Measurements from ENCODE around the gene TOP2A. TPM values are rescaled to one million over a fixed set of nuclear protein-coding genes. Genes with fewer than 3 reads are reported as not detected.
A peak's percentile ranks its signal among the peaks of the same experiment; 100 is the strongest.
"Not testable (repeated sequence)": the region's sequence is repeated elsewhere in the genome, so short reads cannot be mapped to it uniquely, and the experiment has no call there.

TOP2A gene
- total RNA-seq, 2 experiments from 2014 or later: 245 to 322 TPM

DNA sequence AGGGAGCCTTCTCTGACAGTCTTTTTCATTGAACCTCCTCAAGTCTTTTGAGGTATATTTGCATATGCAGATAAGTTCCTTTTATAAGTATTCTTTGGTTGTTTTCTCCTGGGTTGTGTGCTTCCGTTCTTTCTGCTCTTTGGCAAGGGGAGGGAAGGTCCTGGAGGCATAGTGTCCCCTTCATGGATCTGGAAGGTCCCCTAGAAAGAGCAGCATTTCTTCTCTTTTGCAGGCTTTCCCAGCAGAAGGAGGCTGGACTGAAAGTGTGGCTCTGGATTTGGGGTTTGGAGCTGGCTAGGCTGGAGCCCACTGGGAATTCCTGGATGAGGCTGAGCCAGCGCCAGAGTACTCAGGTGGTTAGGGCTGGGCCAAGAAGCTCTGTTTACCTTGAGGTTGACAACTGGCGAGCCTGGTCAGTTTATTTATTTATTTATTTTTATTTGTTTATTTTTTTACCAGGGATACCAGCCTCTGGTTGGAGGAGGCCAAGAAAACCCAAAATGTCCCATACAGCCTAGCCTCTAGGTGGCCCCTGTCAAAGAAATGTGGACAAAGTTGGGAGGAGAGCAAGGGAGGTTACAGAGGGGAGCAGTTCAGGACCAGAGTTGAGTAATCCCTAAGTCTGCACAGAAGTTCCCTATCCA lies 5.4 kb upstream of the TOP2A start:
- no peak for ATAC-seq
- peaks cover 43% of the 10 kb centered on the region for H3K4me1 Mint-ChIP-seq
- intact Hi-C loops (cut with DNase I, micrococcal nuclease): loop anchor here in 1 of 2 experiments (10.0 kb wide), 1 partner anchor 52 kb away; no protein-coding TSS in a partner anchor
- H3K9me3 Mint-ChIP-seq (ENCODE audit: low read depth): no peaks in the 10 kb centered on the region
- no peak overlapping the region for H3K27ac Mint-ChIP-seq
- no peak overlapping the region for H3K4me3 Mint-ChIP-seq
- ChIA-PET CTCF (interaction anchor here (0.6 to 3.4 kb wide), 6 partner anchors 10 to 136 kb away, joined by 3 to 18 read pairs (median 4); no protein-coding TSS in a partner anchor), POLR2A (no interaction called here)
- no peak for DNase-seq
- no peaks in the 10 kb centered on the region for H3K27me3 Mint-ChIP-seq
- no peaks in the 10 kb centered on the region for H3K36me3 Mint-ChIP-seq (ENCODE audit: low read depth)

DNA sequence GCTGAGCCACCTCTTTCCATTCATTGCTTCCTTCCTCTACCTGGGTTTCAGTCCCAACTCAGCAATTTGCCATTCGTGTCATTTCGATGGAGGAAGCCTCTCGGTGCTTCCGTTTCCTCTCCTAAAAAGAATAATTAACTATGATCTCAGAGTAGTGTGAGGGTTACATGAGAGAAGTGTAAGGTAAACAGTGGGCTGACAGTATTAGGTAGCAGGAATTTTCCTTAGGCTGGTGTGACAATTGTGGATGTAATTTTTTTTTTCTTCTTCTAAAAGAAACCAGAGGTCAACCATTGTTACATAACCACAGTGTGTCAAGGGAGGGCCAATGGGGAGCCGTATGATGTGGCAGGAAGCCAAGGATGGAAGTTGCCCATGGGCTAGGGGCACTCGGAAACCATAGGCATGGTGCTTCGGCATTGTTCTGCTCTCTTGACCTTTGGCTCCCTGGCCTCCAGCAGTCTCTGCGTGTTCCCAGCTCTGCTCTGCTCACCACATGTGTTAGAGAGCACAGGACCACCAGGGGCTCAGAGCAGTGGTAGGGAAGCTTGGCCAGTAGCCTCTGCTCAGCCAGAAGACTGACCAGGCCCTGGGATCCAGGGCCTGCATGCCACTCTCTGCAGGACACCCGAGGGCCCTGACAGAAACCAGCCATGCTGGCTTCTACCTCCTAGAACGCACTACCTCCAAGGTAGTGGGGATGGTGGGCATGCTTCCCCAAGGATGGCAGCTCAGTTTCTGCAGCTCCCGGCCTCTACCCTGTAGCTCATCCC lies 2.0 kb upstream of the TOP2A start:
- Mint-ChIP-seq H3K36me3 (ENCODE audit: low read depth) (peaks cover 17% of the 10 kb centered on the region), H3K9me3 (ENCODE audit: low read depth) (no peaks in the 10 kb centered on the region), H3K27ac (peak overlapping the region; percentile 66), H3K27me3 (no peaks in the 10 kb centered on the region), H3K4me3 (peak overlapping the region; percentile 29), H3K4me1 (peaks cover 24% of the 10 kb centered on the region)
- ChIA-PET CTCF (interaction anchor here (0.5 to 10.0 kb wide), 7 partner anchors 8 to 228 kb away, joined by 3 to 124 read pairs (median 6); partner anchors contain the start of gene SMARCE1), POLR2A (no interaction called here)
- no peak for ATAC-seq
- peak; percentile 33 for DNase-seq
- intact Hi-C loops (cut with DNase I, micrococcal nuclease): loop anchor here (1.0 to 10.0 kb wide), 6 partner anchors 8 to 322 kb away; no protein-coding TSS in a partner anchor

DNA sequence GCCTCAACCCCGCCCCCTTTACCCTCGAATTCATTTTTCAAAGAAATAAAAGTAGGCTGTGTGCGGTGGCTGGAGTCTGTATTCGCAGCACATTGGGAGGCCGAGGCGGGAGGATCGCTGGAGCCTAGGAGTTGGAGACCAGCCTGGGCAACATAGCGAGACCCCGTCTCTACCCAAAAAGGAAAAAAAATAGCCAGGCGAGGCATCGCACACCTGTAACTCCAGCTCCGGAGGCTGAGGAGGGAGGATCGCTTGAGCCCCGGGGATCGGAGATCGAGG lies 671 bp upstream of the TOP2A start:
- Mint-ChIP-seq H3K9me3 (ENCODE audit: low read depth) (no peaks in the 10 kb centered on the region), H3K27ac (peak overlapping the region; percentile 89), H3K4me1 (peaks cover 24% of the 10 kb centered on the region), H3K27me3 (no peaks in the 10 kb centered on the region), H3K36me3 (ENCODE audit: low read depth) (peaks cover 27% of the 10 kb centered on the region), H3K4me3 (peak overlapping the region; percentile 86)
- intact Hi-C loops (cut with DNase I, micrococcal nuclease): loop anchor here (1.0 to 5.0 kb wide), 6 partner anchors 114 to 321 kb away; partner anchors contain the start of genes CASC3 (in 1 of the 2) and WIPF2 (in 1 of the 2)
- POLR2A ChIA-PET: interaction anchor here (0.7 to 3.0 kb wide), 17 partner anchors 8 to 1270 kb away, joined by 3 to 41 read pairs (median 4); partner anchors contain the start of genes EIF1 and IGFBP4
- DNase-seq (peak; percentile 40), ATAC-seq (no peak)
- CTCF ChIA-PET: interaction anchor here (0.5 to 10.0 kb wide), 23 partner anchors 9 to 1610 kb away, joined by 3 to 124 read pairs (median 5); partner anchors contain the start of gene IGFBP4

DNA sequence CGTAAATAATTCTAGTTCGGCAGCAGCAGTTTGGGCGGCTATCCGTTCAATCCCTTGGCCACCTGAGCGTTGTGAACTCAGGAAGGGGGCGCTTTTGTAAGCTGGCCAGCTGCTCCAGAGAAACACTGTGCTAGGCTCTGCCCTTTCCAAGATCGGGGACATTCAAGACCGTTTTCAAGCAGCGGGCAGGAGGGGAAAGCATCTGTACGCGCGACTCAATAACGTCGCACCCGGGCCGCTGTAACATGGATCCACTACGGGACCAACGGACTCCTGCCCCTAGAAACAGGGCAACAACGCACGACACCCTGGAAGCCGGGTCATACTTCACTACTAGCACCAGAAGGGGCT lies 463 bp downstream of the TOP2A start:
- ChIA-PET CTCF (interaction anchor here (0.6 to 10.0 kb wide), 30 partner anchors 9 to 239 kb away, joined by 3 to 124 read pairs (median 4); partner anchors contain the start of gene IGFBP4), POLR2A (interaction anchor here (0.7 to 3.0 kb wide), 19 partner anchors 9 to 1271 kb away, joined by 3 to 41 read pairs (median 4); partner anchors contain the start of genes CASC3, EIF1, IGFBP4 and SMARCE1)
- Mint-ChIP-seq H3K4me3 (peak overlapping the region; percentile 86), H3K36me3 (ENCODE audit: low read depth) (peaks cover 37% of the 10 kb centered on the region), H3K27ac (peak overlapping the region; percentile 89), H3K9me3 (ENCODE audit: low read depth) (no peaks in the 10 kb centered on the region), H3K27me3 (no peaks in the 10 kb centered on the region), H3K4me1 (peaks cover 24% of the 10 kb centered on the region)
- ATAC-seq (peak; percentile 14), DNase-seq (no peak)
- intact Hi-C loops (cut with DNase I, micrococcal nuclease): loop anchor here in 1 of 2 experiments (1.0 to 5.0 kb wide), 6 partner anchors 26 to 320 kb away; partner anchors contain the start of genes CDC6 and IGFBP4

DNA sequence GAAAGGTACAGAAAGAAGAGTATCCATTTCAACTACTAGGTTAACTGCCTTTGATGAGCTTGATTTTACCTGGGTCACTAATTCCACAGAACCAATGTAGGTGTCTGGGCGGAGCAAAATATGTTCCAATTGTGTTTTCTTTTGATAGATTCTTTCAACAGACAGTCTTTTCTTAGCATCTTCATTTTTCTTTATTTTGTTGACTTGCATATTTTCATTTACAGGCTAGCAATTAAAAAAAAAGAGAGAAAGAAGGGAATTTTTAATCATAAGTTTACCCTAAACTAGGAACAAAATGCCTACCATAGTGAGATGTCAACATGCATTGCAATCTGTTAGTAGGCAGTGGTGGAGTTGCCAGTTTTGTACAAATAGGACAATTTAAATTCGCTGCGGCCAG lies 1.0 kb downstream of the TOP2A start:
- Mint-ChIP-seq H3K27ac (peak overlapping the region; percentile 89), H3K4me1 (peaks cover 24% of the 10 kb centered on the region), H3K27me3 (no peaks in the 10 kb centered on the region), H3K9me3 (ENCODE audit: low read depth) (no peaks in the 10 kb centered on the region), H3K4me3 (peak overlapping the region; percentile 86), H3K36me3 (ENCODE audit: low read depth) (peaks cover 42% of the 10 kb centered on the region)
- DNase-seq: no peak
- ChIA-PET POLR2A (interaction anchor here (0.7 to 3.0 kb wide), 8 partner anchors 10 to 1251 kb away, joined by 3 to 41 read pairs (median 6); no protein-coding TSS in a partner anchor), CTCF (interaction anchor here (0.6 to 10.0 kb wide), 19 partner anchors 8 to 640 kb away, joined by 3 to 124 read pairs (median 5); partner anchors contain the start of gene IGFBP4)
- intact Hi-C loops (cut with DNase I, micrococcal nuclease): loop anchor here in 1 of 2 experiments (1.0 to 5.0 kb wide), 6 partner anchors 27 to 319 kb away; partner anchors contain the start of genes CDC6 and IGFBP4
- no peak for ATAC-seq

DNA sequence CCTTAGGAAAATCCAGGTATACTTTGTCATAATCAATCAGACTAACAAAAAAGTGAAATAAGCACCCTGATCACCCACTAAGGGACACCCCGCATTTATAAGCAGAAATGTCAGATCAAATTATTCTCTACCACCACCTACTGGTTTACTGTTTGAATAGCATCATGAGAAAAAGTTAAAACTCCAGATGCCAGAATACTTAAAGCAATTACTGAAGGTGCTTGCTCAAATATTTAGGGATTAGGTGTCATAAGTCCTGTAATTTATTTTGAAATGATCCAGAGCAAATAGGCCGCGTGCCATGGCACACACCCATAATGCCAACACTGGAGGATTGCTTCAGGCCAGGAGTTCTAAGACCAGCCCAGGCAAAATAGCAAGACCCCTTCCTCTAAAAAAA lies 2.3 kb downstream of the TOP2A start:
- Mint-ChIP-seq H3K27ac (no peak overlapping the region), H3K36me3 (ENCODE audit: low read depth) (peaks cover 53% of the 10 kb centered on the region), H3K4me1 (peaks cover 24% of the 10 kb centered on the region), H3K9me3 (ENCODE audit: low read depth) (no peaks in the 10 kb centered on the region), H3K27me3 (no peaks in the 10 kb centered on the region), H3K4me3 (peak overlapping the region; percentile 30)
- DNase-seq (no peak), ATAC-seq (no peak)
- intact Hi-C loops (cut with DNase I, micrococcal nuclease): loop anchor here (1.0 to 5.0 kb wide), 4 partner anchors 53 to 318 kb away; no protein-coding TSS in a partner anchor
- POLR2A ChIA-PET: interaction anchor here (2.9 kb wide), 1 partner anchor 11 kb away, joined by 15 read pairs; no protein-coding TSS in a partner anchor
- CTCF ChIA-PET: interaction anchor here (0.7 to 10.0 kb wide), 23 partner anchors 9 to 197 kb away, joined by 3 to 124 read pairs (median 4); partner anchors contain the start of genes IGFBP4 and WIPF2

DNA sequence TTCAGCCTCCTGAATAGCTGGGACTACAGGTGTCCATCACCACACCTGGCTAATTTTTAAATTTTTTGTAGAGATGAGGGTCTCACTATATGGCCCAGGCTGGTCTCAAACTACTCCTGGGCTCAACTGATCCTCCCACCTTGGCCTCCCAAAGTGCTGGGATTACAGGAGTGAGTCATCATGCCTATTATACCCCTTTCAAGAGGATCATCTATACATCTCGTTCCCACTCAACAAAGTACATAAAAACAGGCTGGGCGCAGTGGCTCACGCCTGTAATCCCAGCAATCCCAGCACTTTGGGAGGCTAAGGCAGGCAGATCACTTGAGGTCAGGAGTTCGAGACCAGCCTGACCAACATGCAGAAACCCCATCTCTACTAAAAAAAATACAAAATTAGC lies 3.4 kb downstream of the TOP2A start:
- H3K27me3 Mint-ChIP-seq; H3K4me3 Mint-ChIP-seq; H3K9me3 Mint-ChIP-seq (ENCODE audit: low read depth); ATAC-seq; intact Hi-C loops (cut with DNase I, micrococcal nuclease); H3K27ac Mint-ChIP-seq; DNase-seq: not testable (repeated sequence)
- Mint-ChIP-seq H3K36me3 (ENCODE audit: low read depth) (peaks cover 64% of the 10 kb centered on the region), H3K4me1 (peaks cover 21% of the 10 kb centered on the region)
- CTCF ChIA-PET: interaction anchor here (0.8 to 10.0 kb wide), 9 partner anchors 12 to 149 kb away, joined by 3 to 124 read pairs (median 5); no protein-coding TSS in a partner anchor
- POLR2A ChIA-PET: interaction anchor here (1.3 kb wide), 1 partner anchor 119 kb away, joined by 4 read pairs; no protein-coding TSS in a partner anchor

DNA sequence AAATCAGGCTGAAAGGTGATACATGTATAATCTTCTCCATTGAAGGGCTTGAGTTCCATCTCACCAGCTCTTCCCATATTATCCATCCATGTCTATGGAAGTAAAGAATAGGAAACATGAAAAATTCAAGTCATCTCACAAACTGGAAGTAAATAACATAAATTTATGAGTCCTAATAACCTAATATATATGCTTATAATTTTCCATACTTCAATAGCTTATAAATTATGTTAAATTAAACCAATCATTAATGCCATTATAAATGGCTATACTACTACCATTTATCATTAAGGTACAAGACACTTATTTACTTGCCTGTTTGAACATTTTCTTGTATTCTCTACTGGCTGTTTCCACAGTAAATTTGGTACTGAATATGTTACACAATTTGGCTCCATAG lies 4.8 kb downstream of the TOP2A start:
- DNase-seq (no peak), ATAC-seq (no peak)
- peaks cover 9% of the 10 kb centered on the region for H3K4me1 Mint-ChIP-seq
- ChIA-PET CTCF (interaction anchor here (1.1 to 10.0 kb wide), 13 partner anchors 10 to 147 kb away, joined by 3 to 124 read pairs (median 4); no protein-coding TSS in a partner anchor), POLR2A (interaction anchor here (1.3 kb wide), 1 partner anchor 120 kb away, joined by 4 read pairs; no protein-coding TSS in a partner anchor)
- H3K9me3 Mint-ChIP-seq (ENCODE audit: low read depth): no peaks in the 10 kb centered on the region
- H3K27ac Mint-ChIP-seq: no peak overlapping the region
- intact Hi-C loops (cut with DNase I, micrococcal nuclease): loop anchor here in 1 of 2 experiments (2.0 kb wide), 1 partner anchor 14 kb away; no protein-coding TSS in a partner anchor
- H3K4me3 Mint-ChIP-seq: no peak overlapping the region
- peaks cover 65% of the 10 kb centered on the region for H3K36me3 Mint-ChIP-seq (ENCODE audit: low read depth)
- H3K27me3 Mint-ChIP-seq: no peaks in the 10 kb centered on the region

DNA sequence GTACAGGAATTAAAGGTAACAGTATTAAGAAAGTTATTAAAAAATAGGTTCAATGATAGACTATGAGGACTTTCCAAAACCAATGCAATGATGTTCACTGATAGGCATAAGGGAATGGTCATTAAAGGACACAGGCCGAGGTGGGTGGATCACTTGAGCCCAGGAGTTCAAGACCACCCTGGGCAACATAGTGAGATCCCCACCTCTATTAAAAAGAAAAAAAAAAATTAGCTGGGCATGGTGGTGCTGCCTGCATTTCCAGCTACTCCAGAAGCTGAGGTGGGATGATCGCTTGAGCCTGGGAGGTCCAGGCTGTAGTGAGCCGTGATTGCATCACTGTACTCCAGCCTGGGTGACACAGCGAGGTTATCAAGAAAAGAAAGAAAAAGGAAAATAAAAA lies 5.9 kb downstream of the TOP2A start:
- ChIA-PET POLR2A (interaction anchor here (0.6 to 0.7 kb wide), 3 partner anchors 9 to 256 kb away, joined by 3 to 7 read pairs (median 3); no protein-coding TSS in a partner anchor), CTCF (interaction anchor here (0.9 to 10.0 kb wide), 9 partner anchors 10 to 122 kb away, joined by 3 to 124 read pairs (median 5); no protein-coding TSS in a partner anchor)
- peaks cover 72% of the 10 kb centered on the region for H3K36me3 Mint-ChIP-seq (ENCODE audit: low read depth)
- H3K27ac Mint-ChIP-seq: no peak overlapping the region
- peaks cover 9% of the 10 kb centered on the region for H3K4me1 Mint-ChIP-seq
- H3K4me3 Mint-ChIP-seq: no peak overlapping the region
- H3K9me3 Mint-ChIP-seq (ENCODE audit: low read depth): no peaks in the 10 kb centered on the region
- ATAC-seq (no peak), DNase-seq (no peak)
- intact Hi-C loops (cut with DNase I, micrococcal nuclease): loop anchor here in 1 of 2 experiments (2.0 kb wide), 1 partner anchor 13 kb away; no protein-coding TSS in a partner anchor
- H3K27me3 Mint-ChIP-seq: no peaks in the 10 kb centered on the region

DNA sequence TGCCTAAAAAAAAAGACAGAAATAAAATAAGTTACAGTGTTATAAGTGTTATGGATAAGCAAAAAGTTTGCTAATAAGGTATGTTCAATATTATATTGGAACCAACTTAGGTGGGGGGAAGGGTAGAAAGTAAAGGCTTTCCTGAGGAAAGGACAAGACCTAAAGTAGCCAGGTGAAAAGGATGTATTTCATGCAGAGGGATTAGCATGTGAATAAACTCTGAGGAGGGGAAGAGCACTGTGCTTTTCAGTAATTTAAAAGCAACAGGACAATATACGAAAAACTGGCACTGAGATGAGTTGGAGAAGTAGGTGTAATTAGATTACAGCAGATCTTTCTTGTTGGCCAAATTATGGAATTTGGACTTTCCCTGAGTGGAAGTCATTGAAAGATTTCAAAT lies 7.6 kb downstream of the TOP2A start:
- no peak overlapping the region for H3K4me3 Mint-ChIP-seq
- H3K27ac Mint-ChIP-seq: no peak overlapping the region
- no peak for ATAC-seq
- POLR2A ChIA-PET: no interaction called here
- DNase-seq: no peak
- intact Hi-C loops (cut with DNase I, micrococcal nuclease): no loop called here
- CTCF ChIA-PET: interaction anchor here (0.6 to 10.0 kb wide), 7 partner anchors 8 to 123 kb away, joined by 3 to 124 read pairs (median 5); no protein-coding TSS in a partner anchor
- H3K36me3 Mint-ChIP-seq (ENCODE audit: low read depth): peaks cover 66% of the 10 kb centered on the region
- H3K4me1 Mint-ChIP-seq: peaks cover under 1% of the 10 kb centered on the region
- H3K27me3 Mint-ChIP-seq: no peaks in the 10 kb centered on the region
- H3K9me3 Mint-ChIP-seq (ENCODE audit: low read depth): no peaks in the 10 kb centered on the region
